PC-3 (cell line): ENCODE results near the gene MUC6. TPM values are rescaled to one million over a fixed set of nuclear protein-coding genes. Genes with fewer than 3 reads are reported as not detected.

Source experiments
- ATAC-seq: fragments of 200-7000 bp; cut with Tn5 transposase; 2 replicates; pipeline ENCODE4 v1.9.1; 2020; ENCODE audit warnings: mild to moderate bottlenecking, moderate library complexity
- BruUV-seq: library from RNA; stranded (reverse); fragments of 400-500 nt; replicated peaks from 2 replicates; lab custom pipeline; 2021; lab: Mats Ljungman, UMichigan
- CTCF ChIA-PET: fragments of 300-600 bp; sonication (Branson Sonifier 250); formaldehyde crosslinking; loops from one replicate; lab custom pipeline; 2022; ENCODE audit warnings: antibody characterized with exemption; lab: Charles Lee
- POLR2A ChIA-PET: fragments of 300-600 bp; sonication (Branson Sonifier 250); formaldehyde crosslinking; loops from one replicate; lab custom pipeline; 2022; ENCODE audit warnings: antibody characterized with exemption; ENCODE audit not compliant: unreplicated experiment; lab: Charles Lee
- DNase-seq: peaks from one replicate; pipeline ENCODE4 v3.0.0-alpha.2; 2015
- H2AFZ ChIP-seq: fragments of 300-600 bp; sonication (generic); 2 replicates; pipeline ENCODE4 v1.6.0; 2016; ENCODE audit warnings: antibody characterized with exemption, low read length
- H3F3A ChIP-seq: fragments of 300-600 bp; sonication (generic); one replicate; pipeline ENCODE4 v1.6.0; 2017; ENCODE audit warnings: antibody characterized with exemption, low read length, control low read depth, mild to moderate bottlenecking; ENCODE audit not compliant: unreplicated experiment
- H3K27ac ChIP-seq: fragments of 300-600 bp; sonication (generic); 2 replicates; pipeline ENCODE4 v1.5.1; 2016; ENCODE audit warnings: mild to moderate bottlenecking, low read length
- H3K27me3 ChIP-seq: fragments of 300-600 bp; sonication (generic); 2 replicates; pipeline ENCODE4 v1.6.1; 2016; ENCODE audit warnings: low read length, mixed read lengths
- H3K36me3 ChIP-seq: fragments of 300-600 bp; sonication (generic); 2 replicates; pipeline ENCODE4 v1.6.1; 2016; ENCODE audit warnings: low read depth, mixed run types, low read length, mixed read lengths
- H3K4me1 ChIP-seq: fragments of 300-600 bp; sonication (generic); 2 replicates; pipeline ENCODE4 v1.5.1; 2016; ENCODE audit warnings: low read length; ENCODE audit not compliant: insufficient read depth
- H3K4me2 ChIP-seq: fragments of 300-600 bp; sonication (generic); 2 replicates; pipeline ENCODE4 v1.6.0; 2016; ENCODE audit warnings: low read length
- H3K4me3 ChIP-seq: fragments of 300-600 bp; sonication (generic); 2 replicates; pipeline ENCODE4 v1.5.1; 2016; ENCODE audit warnings: mild to moderate bottlenecking, low read length, mixed read lengths
- H3K79me2 ChIP-seq: fragments of 300-600 bp; sonication (generic); 2 replicates; pipeline ENCODE4 v1.6.1; 2017; ENCODE audit warnings: low read length, mixed read lengths
- H3K9ac ChIP-seq: fragments of 300-600 bp; sonication (generic); 2 replicates; pipeline ENCODE4 v1.6.0; 2016; ENCODE audit warnings: mild to moderate bottlenecking, low read length
- H3K9me2 ChIP-seq: fragments of 300-600 bp; sonication (generic); replicated peaks from 2 replicates; pipeline ENCODE4 v1.6.1; 2016; ENCODE audit warnings: mixed run types, low read length, mixed read lengths
- H3K9me3 ChIP-seq: fragments of 300-600 bp; sonication (generic); 2 replicates; pipeline ENCODE4 v1.6.1; 2016; ENCODE audit warnings: low read length, mixed read lengths
- H4K20me1 ChIP-seq: fragments of 300-600 bp; sonication (generic); 2 replicates; pipeline ENCODE4 v1.6.1; 2016; ENCODE audit warnings: low read length, mixed read lengths
- EZH2 ChIP-seq: fragments of 300-600 bp; sonication (generic); IDR thresholded peaks from one replicate; pipeline ENCODE4 v1.6.1; 2017; ENCODE audit warnings: antibody characterized with exemption, mild to moderate bottlenecking, low read length; ENCODE audit not compliant: unreplicated experiment
- EZH2phosphoT487 ChIP-seq: fragments of 300-600 bp; sonication (generic); IDR thresholded peaks from 2 replicates; pipeline ENCODE4 v1.6.1; 2018; ENCODE audit warnings: mild to moderate bottlenecking, antibody characterized with exemption, low read length, borderline replicate concordance
- intact Hi-C: fragments of 100-400 bp; cut with micrococcal nuclease; formaldehyde crosslinking; loops from 2 replicates; pipeline ENCODE4 v1.9.0; 2023
- total RNA-seq: library from RNA; depleted of rRNA; stranded (reverse); fragments of >200 nt; gene quantifications from 2 replicates; pipeline ENCODE4 v1.2.3, GENCODE V29; 2014
- TF ChIP-seq, protein P1 (sequence below): fragments of 300-600 bp; sonication (generic); conservative IDR thresholded peaks from 2 replicates; pipeline ENCODE4 v1.5.1; 2017; ENCODE audit warnings: antibody characterized with exemption, low read depth, mild to moderate bottlenecking, low read length

Gene MUC6
- total RNA-seq, 1 experiment from 2014 or later: 0.18 TPM

DNA sequence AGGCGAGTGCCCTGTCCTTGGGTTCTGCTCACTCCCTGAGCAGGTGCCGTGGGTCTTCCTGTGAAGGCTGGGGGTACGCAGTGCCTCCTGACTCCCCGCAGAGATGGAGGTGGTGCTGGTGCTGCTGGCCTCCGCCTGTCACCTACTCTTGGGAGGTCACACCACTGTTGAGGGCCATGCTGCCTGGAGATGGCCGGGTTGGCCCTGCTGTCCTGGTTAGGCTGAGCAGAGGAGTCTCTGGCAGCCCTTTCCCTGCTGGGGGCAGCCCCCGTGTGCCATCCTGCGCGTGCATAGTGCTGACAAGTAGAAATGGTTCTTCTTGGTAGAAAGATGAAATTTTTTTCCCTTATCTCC lies 49.6 kb downstream of the MUC6 start:
- ChIA-PET POLR2A (no interaction called here), CTCF (no interaction called here)
- Histone ChIP-seq H3K4me2 (no peak overlapping the region), H2AFZ (no peak overlapping the region), H3K27ac (no peak overlapping the region), H3K9me2 (no peaks in the 10 kb centered on the region), H3K9me3 (no peaks in the 10 kb centered on the region), H3K36me3 (peaks cover 10% of the 10 kb centered on the region; the same call in 1 of the 2 replicates), H3K27me3 (no peaks in the 10 kb centered on the region), H3K4me1 (no peaks in the 10 kb centered on the region), H3K9ac (no peak overlapping the region), H3K79me2 (no peaks in the 10 kb centered on the region), H4K20me1 (no peaks in the 10 kb centered on the region), H3K4me3 (no peak overlapping the region), H3F3A (no peaks in the 10 kb centered on the region)
- ATAC-seq (no peak), DNase-seq (no peak)
- no TSS peak for BruUV-seq
- intact Hi-C loops: no loop called here
- TF ChIP-seq EZH2: no peak

DNA sequence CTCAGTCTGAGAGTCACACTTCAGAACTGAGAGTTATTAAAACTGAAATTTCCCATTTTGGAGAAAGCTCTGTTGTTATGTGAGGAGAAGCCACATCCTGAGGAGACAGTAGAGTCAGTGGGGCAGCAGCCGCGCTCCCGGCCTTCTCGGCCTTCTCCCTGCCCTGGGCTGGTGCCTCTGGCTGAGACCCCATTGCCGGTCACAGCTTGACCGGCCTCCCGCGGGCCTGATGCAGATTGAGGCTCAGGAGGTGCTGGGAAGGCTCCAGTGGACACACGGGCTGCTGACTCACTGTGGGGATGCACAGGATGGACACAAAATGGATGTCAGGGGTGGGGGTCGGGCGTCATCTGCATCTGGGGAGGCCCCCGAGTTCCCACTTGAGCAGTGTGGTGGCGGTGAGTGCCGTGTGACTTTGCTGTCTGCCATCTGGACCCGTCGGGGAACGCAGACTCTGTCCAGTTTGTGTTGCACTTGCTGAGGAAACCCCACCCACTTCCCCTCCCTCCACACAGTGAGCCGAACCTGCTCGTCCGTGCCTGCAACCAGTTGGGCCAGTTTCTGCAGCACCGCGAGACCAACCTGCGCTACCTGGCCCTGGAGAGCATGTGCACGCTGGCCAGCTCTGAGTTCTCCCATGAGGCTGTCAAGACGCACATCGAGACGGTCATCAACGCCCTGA lies 50.1 kb downstream of the MUC6 start:
- H3K4me2 ChIP-seq: no peak overlapping the region
- no TSS peak for BruUV-seq
- H3K9ac ChIP-seq: no peak overlapping the region
- peaks cover 12% of the 10 kb centered on the region; the same call in 1 of the 2 replicates for H3K36me3 ChIP-seq
- ChIA-PET POLR2A (no interaction called here), CTCF (no interaction called here)
- DNase-seq (peak; percentile 15), ATAC-seq (no peak)
- no peak overlapping the region for H3K27ac ChIP-seq
- no peaks in the 10 kb centered on the region for H4K20me1 ChIP-seq
- no peaks in the 10 kb centered on the region for H3K9me3 ChIP-seq
- H3K4me3 ChIP-seq: no peak overlapping the region
- H3F3A ChIP-seq: no peaks in the 10 kb centered on the region
- H3K9me2 ChIP-seq: no peaks in the 10 kb centered on the region
- H2AFZ ChIP-seq: no peak overlapping the region
- no peaks in the 10 kb centered on the region for H3K4me1 ChIP-seq
- TF ChIP-seq, protein P1, sequence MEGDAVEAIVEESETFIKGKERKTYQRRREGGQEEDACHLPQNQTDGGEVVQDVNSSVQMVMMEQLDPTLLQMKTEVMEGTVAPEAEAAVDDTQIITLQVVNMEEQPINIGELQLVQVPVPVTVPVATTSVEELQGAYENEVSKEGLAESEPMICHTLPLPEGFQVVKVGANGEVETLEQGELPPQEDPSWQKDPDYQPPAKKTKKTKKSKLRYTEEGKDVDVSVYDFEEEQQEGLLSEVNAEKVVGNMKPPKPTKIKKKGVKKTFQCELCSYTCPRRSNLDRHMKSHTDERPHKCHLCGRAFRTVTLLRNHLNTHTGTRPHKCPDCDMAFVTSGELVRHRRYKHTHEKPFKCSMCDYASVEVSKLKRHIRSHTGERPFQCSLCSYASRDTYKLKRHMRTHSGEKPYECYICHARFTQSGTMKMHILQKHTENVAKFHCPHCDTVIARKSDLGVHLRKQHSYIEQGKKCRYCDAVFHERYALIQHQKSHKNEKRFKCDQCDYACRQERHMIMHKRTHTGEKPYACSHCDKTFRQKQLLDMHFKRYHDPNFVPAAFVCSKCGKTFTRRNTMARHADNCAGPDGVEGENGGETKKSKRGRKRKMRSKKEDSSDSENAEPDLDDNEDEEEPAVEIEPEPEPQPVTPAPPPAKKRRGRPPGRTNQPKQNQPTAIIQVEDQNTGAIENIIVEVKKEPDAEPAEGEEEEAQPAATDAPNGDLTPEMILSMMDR: no peak
- TF ChIP-seq EZH2: no peak
- intact Hi-C loops: no loop called here
- no peaks in the 10 kb centered on the region for H3K27me3 ChIP-seq
- no peaks in the 10 kb centered on the region for H3K79me2 ChIP-seq

DNA sequence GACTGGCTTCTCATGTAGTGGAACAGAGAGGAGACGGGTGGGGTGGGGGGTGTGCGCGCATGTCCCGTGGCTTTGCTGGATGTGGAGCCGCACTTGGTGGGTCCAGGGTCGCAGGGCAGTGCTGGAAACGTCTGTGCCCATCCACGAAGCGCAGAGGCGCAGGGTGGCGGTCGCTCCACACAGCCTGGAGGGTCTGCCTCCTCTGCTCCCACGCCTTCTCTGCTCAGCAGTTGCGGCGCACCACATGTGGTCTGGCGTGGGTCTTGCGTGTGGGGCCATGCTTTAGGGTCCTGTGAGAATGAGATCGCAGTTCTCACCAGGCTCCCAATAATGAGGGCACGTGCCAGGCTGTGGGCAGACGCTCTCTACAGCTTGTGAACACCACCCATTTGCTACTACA lies 50.7 kb downstream of the MUC6 start:
- no peak for TF ChIP-seq EZH2phosphoT487
- no peak for TF ChIP-seq EZH2
- TF ChIP-seq, protein P1: no peak
- BruUV-seq: no TSS peak
- H4K20me1 ChIP-seq: no peaks in the 10 kb centered on the region
- ChIA-PET CTCF (no interaction called here), POLR2A (no interaction called here)
- H3K9ac ChIP-seq: no peak overlapping the region
- no peak overlapping the region for H3K4me3 ChIP-seq
- H3K9me2 ChIP-seq: no peaks in the 10 kb centered on the region
- ATAC-seq: no peak
- intact Hi-C loops: no loop called here
- peaks cover 17% of the 10 kb centered on the region; the same call in 1 of the 2 replicates for H3K36me3 ChIP-seq
- no peaks in the 10 kb centered on the region for H3K9me3 ChIP-seq
- no peak for DNase-seq
- no peaks in the 10 kb centered on the region for H3F3A ChIP-seq
- H3K4me1 ChIP-seq: no peaks in the 10 kb centered on the region
- no peaks in the 10 kb centered on the region for H3K27me3 ChIP-seq
- no peaks in the 10 kb centered on the region for H3K79me2 ChIP-seq
- no peak overlapping the region for H3K4me2 ChIP-seq
- no peak overlapping the region for H3K27ac ChIP-seq
- no peak overlapping the region for H2AFZ ChIP-seq
